Measurements from ENCODE around the gene NUMB.

The NUMB gene

DNA sequence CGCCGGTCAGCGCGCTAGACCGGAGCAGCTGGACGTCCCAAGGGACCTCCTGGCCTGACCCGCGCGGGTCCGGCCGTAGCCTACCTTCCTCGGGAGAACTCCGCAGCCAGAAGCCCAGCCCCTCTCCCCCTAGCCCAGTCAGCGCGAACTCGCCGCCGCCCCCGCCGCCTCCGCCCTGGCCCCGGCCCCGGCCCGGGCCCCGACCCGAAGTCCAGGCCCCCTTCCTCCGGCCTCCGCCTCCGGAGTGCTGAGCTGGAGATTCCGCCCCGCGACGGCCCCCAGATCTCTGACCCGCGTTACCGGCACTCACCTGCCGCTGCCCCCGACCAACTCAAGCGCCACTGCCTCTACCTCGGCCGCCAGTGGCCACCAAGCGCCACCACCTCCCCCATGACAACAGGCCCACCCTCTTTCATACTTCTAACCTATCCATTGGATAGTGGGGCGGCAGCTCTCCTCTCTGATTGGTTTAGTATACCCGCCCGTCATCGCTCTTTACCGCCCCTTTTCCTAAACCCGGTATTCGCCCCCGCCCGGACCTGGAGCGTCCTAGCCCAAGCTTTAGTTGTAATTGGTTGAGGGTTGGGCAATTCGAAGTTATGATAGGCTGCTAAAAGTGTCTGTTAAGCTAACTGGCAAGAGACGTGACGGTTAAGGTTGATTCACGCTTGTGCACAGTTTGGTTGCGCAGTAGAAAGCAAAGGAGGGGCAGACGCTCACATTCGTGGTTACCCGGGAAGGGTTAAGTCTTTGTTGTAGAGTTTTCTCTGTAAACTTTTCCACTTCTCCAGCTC lies at the start of gene NUMB:
Gene NUMB, minus strand, starts transcription at position 364 of the 794 bp plus-strand sequence. CDS start 102,795 bp downstream, outside the sequence.
- DNase-seq = peak; percentile 99

DNA sequence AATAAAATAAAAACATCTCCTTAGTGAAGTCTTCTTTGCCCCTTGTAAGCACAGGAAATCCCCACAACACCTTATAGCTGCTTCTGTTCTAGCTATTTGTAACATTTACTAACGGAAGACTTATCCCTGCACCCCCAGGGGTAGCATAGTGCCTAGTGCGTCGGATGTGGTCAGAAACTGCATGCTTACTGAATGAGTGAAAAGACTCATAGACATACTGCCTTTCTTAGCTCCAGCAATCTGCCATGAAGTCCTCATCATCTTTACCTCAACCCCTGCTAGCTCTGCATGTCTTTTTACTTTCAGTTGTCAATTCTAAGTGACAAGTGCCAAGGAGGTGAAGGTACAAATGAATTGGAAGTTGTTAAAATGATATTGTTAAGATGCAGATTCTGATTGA lies 45.3 kb upstream of the NUMB start:
- DNase-seq = no peak

DNA sequence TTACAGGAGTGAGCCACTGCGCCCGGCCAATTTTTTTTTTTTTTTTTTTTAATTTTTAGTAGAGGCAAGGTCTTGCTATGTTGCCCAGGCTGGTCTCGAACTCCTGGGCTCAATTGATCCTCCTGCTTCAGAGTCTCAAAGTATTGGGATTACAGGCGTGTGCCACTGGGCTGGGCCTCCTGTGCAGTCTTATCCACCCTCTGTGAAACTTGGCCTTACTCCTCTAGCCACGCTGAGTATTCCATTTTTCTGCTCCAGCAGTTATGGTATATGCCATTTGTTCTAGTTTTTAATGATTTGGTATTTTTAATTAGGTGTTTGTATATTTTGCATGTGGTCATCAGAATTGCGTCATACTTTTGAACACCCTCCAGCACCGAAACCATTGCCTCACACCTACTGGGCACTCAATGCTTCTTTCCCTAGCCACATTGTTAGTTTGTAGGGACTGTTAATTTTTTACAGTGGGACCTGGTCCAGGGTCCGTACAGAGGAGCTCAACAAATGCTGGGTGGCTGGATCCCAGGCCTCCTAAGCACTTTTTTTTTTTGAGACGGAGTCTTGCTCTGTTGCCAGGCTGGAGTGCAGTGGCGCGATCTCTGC lies 43.8 kb upstream of the NUMB start:
- no peak for DNase-seq

DNA sequence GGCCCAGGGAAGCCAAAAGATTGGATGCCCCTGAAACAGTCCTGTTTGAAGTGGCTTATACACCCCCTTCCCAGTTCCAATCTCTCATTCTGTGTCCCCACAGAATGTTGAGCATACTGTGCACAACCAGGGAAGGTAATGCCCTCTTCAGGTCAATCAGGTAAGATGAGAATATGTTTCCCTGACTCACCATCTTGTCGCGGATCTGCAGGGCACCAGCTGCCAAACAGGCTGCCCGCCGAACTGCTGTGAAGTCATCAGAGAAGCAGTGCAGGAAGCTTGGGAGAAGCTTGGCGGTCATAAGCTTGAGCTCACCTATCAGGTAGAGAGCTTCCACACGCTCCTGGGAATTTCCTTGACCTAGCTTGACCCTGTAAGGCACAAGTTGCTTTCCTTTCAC lies 42.0 kb upstream of the NUMB start:
- DNase-seq = peak; percentile 2

DNA sequence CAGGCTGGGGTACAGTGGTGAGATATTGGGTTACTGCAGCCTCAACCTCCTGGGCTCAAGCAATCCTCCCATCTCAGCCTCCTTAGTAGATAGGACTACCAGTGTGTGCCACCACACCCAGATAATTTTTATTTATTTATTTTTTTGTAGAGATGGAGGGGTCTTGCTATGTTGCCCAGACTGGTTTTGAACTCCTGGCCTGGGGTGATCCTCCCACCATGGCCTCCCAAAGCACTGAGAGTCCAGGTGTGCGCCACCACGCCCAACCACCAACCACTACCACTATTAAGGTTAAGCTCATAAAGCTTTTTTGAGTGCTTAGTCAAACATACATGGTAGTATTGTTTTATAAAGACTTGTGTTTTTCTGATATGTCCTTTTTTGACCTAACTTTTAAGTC lies 36.2 kb upstream of the NUMB start:
- DNase-seq = no peak

DNA sequence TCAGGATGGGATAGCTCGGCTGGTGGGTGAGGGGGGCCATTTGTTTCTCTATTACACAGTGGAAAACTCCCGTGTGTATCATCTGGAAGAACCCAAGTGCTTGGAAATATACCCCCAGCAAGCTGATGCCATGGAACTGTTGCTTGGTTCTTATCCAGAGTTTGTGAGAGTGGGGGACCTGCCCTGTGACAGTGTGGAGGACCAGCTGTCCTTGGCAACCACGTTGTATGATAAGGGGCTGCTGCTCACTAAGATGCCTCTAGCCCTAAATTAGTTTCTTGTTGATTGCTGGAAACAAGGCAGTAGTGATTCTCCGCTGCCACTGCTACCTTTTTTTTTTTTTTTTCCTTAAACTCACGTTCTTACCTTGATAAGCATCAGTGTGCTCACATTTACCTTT lies 34.3 kb upstream of the NUMB start:
- no peak for DNase-seq

DNA sequence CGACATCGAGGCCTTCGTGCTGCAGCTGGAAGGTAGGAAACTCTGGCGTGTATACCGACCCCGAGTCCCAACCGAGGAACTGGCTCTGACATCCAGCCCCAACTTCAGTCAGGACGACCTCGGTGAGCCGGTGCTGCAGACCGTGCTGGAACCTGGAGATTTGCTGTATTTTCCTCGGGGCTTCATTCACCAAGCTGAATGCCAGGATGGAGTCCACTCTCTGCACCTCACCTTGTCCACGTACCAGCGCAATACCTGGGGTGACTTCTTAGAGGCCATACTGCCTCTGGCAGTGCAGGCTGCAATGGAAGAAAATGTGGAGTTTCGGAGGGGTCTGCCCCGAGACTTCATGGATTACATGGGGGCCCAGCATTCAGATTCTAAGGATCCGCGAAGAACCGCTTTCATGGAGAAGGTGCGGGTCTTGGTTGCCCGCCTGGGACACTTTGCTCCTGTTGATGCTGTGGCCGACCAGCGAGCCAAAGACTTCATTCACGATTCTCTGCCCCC lies 33.8 kb upstream of the NUMB start:
- DNase-seq = no peak

DNA sequence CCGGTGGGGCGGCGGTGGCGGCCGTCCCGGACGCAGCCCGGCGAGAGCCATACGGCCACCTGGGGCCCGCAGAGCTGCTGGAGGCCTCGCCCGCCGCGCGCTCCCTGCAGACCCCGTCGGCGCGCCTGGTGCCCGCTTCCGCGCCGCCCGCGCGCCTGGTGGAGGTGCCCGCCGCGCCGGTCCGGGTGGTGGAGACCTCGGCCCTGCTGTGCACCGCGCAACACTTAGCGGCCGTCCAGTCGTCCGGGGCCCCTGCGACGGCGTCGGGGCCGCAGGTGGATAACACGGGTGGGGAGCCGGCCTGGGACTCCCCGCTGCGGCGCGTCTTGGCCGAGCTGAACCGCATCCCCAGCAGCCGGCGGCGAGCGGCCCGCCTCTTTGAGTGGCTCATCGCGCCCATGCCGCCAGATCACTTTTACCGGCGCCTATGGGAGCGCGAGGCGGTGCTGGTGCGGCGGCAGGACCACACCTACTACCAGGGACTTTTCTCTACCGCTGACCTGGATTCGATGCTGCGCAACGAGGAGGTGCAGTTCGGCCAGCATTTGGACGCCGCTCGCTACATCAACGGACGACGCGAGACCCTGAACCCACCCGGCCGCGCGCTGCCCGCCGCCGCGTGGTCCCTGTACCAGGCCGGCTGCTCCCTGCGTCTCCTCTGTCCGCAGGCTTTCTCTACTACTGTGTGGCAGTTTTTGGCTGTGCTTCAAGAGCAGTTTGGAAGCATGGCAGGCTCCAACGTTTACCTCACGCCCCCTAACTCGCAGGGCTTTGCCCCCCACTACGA lies 33.1 kb upstream of the NUMB start:
- peak; percentile 73 for DNase-seq

DNA sequence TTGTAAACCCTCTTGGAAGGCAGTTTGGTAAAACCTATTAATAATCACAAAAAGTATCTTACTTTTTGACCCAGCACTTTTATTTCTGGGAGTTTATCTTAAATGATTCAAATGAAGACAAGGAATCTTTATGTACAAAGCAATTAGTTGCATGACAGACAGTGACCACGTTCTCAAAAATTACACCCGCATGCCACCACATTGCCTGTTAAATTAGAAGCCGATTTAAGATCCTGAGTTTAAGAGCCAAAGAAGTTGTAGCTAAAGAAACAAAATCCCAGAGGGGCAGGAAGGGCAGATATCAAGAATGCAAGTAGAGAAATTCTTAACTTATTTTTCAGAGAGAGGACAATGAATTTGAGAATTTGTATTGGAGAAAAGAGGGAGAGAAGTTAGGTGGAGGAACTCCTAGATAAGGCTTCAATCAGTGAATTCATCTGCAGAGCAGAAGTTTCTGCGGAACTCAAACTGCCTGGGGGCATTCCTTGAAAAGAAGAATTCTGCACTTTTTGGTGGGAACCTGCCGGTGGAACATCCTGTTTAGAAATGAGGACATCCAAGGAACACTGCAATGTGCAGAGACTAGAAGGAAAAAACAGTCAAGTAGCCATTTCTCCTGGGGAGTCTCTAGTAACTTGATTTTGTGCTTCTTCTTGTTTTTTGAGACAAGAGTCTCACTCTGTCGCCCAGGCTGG lies 31.3 kb upstream of the NUMB start:
- no peak for DNase-seq

DNA sequence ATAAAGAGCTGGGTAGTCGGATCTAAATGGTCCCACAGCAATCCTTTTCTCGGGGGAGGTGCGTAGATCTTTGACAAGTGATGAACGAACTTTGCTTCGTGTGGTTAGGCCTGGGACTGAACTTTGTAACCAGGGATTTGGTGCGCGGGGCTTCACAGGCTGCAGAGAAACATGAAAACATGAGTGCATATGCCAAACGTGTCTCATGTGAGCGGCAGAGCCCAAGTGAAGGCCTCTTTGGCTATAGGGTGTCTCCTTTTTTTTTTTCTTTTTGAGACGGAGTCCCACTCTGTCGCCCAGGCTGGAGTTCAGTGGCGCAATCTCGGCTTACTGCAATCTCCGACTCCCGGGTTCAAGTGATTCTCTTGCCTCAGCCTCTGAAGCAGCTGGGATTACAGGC lies 20.3 kb upstream of the NUMB start:
- no peak for DNase-seq

DNA sequence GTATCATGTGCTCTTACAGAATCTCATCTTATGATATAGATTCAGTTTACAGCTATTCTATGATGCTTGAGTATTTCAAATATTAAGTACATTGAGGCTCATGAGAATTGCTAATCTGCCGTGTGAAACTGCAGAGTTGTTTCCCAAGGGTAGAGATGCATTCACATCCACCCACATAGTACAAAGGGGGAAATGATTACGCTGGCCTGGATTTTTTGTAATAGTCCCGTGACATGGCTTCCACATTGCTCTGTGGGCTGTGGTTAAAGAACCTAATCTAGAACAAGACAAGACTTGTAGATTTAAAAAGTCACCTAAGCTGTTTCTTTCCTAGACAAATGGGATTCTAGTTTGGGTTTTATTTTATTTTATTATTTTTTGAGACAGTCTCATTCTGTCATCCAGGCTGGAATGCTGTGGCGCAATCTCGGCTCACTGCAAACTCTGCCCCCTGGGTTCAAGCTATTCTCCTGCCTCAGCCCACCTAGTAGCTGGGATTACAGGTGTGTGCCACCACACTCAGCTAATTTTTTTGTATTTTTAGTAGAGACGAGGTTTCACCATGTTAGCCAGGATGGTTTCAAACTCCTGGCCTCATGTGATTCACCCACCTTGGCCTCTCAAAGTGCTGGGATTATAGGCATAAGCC lies 19.4 kb upstream of the NUMB start:
- DNase-seq = no peak

DNA sequence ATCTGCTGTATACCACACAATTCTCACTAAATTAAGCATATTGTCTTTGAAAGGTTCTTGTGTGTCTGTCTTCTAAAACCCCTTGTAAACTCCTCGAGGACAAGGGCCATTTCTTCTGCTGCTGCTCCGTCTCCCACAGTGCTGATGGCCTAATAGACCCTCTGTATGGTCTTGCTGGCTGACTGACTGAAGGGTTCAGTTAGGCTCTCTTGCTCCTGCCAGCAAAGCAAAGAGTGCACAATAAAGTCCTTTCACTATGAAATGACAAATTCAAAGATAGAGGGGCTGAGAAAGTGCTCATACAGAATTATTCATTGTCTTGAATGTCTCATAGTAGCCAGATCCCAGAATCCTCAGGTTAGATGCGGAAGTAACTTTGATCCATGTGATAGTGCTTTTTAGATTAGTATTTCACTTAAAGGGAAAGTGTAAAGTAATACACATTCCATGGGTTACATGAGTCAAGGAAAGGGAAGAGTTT lies 18.1 kb upstream of the NUMB start:
- no peak for DNase-seq

DNA sequence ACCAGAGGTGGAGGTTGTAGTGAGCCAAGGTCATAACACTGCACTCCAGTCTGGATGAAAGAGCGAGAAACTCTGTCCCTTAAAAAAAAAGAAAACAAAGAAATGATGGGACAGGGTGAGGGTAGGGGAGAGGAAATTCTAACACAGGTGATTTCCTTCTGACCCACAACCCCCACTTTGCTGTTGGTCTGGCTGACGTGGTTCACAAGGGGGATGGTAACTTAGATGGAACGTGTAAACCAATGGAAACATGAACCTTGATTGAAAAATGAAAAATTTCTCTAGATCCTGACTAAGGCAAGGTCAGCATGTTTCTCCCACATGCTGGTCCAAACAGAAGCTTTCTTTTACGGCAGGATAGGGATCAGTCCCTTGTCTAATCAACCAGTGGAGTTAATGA lies 16.6 kb upstream of the NUMB start:
- DNase-seq = no peak

DNA sequence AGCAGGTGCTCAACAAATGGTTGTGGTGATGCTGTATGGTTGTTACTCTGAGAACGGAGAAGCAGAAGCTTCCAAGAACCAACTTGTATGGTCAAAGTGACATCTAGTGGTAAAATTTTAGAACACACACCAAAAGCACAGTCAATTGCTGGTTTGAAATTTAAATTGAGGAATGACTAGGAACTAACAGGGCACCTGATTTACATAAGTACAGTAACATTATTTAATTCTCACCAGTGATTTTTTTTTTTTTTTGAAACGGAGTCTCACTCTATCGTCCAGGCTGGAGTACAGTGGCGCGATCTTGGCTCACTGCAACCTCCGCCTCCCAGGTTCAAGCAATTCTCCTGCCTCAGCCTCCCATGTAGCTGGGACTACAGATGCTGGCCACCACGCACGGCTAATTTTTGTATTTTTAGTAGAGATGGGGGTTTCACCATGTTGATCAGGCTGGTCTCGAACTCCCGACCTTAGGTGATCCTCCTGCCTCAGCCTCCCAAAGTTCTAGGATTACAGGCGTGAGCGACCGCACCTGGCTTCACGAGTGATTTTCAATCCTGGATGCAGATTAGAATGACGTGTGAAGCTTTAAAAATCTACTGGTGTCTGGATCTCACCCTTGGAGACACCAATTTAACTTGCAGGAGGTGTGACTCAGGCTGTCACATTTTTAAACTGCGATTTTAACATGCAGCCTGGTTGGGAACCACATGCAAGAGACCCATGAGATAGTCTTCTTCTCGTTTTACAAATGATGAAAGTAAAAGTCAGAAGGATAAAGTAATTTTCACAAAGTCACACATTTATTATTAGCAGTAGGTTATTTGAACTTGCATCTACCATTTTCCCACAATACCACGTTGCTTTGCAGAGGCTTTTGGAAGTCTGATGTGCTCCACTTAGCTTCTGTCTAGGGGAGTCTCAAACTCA lies 14.1 kb upstream of the NUMB start:
- peak; percentile 26 for DNase-seq

DNA sequence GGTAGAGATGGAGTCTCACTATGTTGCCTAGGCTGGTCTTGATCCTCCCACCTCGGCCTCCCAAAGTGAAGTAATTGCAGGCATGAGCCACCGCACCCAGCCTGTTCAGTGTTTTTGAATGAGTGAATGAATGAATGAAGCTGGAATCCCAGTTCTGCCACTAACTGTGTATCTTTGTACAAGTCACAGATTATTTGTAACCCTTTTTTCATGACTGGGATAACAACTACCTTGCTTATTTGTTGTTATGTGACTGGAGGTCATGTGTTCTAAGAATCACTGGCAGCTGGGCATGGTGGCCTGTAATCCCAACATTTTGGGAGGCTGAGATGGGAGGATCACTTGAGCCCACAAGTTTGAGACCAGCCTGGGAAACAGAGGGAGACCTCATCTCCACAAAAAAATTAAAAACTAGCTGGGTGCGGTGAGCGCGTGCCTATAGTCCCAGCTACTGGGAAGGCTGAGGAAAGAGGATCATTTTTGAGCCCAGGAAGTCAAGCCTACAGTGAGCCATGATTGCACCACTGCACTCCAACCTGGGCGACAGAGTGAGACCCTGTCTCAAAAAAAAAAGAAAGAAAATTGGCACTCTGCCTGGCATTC lies 13.3 kb upstream of the NUMB start:
- no peak for DNase-seq

DNA sequence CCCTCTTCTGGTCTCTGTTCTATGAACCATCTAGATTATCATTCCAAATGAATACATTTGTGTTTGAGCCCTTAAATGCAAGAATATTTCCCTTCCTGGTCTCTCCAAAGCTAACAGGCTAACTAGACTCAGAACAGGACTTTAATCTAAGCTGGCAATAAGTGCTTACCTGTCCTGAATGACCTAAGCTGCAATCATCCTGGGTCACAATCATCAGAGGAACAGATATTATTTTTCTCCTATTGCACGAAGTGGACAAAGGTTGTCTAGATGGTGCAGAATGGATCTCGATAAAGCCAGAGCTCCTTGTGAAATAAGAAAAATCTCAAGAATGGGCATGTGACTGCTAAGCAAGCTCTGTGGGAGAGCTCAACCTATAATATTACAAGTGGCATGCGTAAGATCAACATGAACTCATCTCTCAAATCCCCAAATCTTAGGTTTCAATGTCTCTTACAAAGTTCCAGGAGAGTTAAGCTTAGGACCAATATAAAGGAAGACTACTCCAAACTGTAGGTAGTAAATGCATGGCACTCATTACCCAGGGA lies 10.6 kb upstream of the NUMB start:
- DNase-seq = no peak

DNA sequence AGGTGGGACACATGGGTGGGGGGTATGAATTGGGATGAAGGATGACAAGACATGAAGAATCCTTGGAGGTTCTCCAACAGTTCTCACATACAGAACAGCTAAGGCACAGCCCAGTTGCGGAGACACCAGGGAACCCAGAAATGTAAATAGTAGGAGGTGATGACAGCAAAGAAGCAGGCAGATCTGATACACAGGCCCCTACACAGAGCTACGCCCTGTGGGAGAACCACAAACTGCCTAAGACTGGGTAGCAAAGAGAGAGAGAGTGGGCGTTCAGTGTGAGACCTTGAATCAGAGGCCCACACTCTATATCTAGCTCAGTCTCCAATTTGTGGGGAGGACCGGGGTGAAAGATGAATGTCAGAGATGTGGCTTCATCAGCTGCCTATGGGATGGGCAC lies 9.5 kb upstream of the NUMB start:
- no peak for DNase-seq

DNA sequence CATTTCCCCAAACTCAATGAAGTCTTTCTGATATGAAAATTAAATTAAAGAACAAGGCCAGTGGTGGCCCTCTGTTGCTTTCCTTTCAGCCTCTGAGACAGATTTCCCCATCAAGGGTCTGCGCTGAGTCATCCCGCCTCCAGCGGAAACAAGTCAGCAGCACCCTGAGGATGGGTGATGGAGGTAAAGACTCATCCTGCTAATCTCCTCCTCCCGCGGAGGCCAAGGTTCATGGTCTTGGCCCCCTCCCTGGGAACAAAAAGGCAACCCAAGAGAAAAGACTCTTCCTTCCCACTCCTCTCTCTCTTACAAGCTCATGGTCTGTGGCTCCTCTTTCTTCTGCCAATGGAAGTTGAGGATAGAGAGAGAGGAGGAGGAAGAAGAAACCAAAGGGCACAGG lies 9.0 kb upstream of the NUMB start:
- DNase-seq = no peak

DNA sequence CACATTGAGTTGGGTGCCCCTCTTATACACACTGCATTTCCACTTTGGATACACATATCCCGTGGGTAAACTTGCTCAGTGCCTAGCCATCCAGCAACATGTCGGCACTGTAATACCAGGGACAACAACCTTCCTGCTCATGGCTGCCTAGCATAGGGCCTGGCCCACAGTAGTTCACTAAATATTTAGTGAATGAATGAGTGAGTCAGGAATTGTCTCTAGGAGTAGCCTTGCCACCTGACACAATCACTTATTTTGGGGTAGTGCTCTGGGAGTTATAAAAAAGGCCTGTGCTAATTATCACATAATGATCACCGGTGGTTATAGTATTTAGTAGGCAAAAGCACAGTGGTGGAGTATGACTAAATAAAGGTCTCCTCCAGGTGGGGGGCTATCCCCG lies 8.5 kb upstream of the NUMB start:
- DNase-seq = no peak

DNA sequence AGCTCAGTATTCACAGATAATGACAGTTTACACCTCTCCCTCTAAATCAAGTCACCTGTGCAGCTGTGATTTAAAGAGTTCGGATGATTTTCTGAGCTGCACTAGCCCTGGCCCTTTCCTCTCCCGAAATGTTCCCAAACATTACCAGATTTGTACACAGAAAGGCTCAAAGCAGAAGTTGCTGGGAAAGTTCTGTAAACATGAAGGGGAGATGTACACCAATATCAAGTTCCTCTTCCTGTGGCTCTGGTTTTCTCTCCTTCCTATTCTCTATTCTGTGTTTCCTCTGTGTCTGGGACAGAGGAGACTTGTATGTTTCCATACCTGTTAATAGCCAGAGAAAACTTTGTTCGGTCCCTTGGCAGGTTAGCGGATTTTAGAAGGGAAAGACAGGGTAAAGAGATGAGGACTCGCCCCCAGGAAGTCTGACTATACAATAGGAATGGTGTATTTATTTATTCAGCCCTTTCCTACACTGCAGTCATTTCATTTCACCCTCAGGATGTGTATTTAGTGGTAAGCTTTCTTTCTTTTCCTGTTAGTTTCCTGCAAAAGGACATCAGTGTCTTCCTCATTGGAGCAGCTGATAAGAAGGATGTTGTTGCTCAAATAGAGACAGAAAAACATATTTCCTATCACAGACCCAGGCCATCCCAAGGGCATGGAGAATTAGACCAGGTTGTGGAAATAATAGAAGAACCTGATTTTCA lies 7.6 kb upstream of the NUMB start:
- no peak for DNase-seq
